PC-3 (cell line): Measurements from ENCODE around the gene DPH2. TPM values are rescaled to one million over a fixed set of nuclear protein-coding genes. Genes with fewer than 3 reads are reported as not detected.

Experiments
- ATAC-seq: fragments of 200-7000 bp; cut with Tn5 transposase; 2 replicates; pipeline ENCODE4 v1.9.1; 2020; ENCODE audit warnings: mild to moderate bottlenecking, moderate library complexity
- BruUV-seq: library from RNA; stranded (reverse); fragments of 400-500 nt; replicated peaks from 2 replicates; lab custom pipeline; 2021; lab: Mats Ljungman, UMichigan
- CTCF ChIA-PET: fragments of 300-600 bp; sonication (Branson Sonifier 250); formaldehyde crosslinking; loops from one replicate; lab custom pipeline; 2022; ENCODE audit warnings: antibody characterized with exemption; lab: Charles Lee
- POLR2A ChIA-PET: fragments of 300-600 bp; sonication (Branson Sonifier 250); formaldehyde crosslinking; loops from one replicate; lab custom pipeline; 2022; ENCODE audit warnings: antibody characterized with exemption; ENCODE audit not compliant: unreplicated experiment; lab: Charles Lee
- DNase-seq: peaks from one replicate; pipeline ENCODE4 v3.0.0-alpha.2; 2015
- H2AFZ ChIP-seq: fragments of 300-600 bp; sonication (generic); 2 replicates; pipeline ENCODE4 v1.6.0; 2016; ENCODE audit warnings: antibody characterized with exemption, low read length
- H3F3A ChIP-seq: fragments of 300-600 bp; sonication (generic); one replicate; pipeline ENCODE4 v1.6.0; 2017; ENCODE audit warnings: antibody characterized with exemption, low read length, control low read depth, mild to moderate bottlenecking; ENCODE audit not compliant: unreplicated experiment
- H3K27ac ChIP-seq: fragments of 300-600 bp; sonication (generic); 2 replicates; pipeline ENCODE4 v1.5.1; 2016; ENCODE audit warnings: mild to moderate bottlenecking, low read length
- H3K27me3 ChIP-seq: fragments of 300-600 bp; sonication (generic); 2 replicates; pipeline ENCODE4 v1.6.1; 2016; ENCODE audit warnings: low read length, mixed read lengths
- H3K36me3 ChIP-seq: fragments of 300-600 bp; sonication (generic); 2 replicates; pipeline ENCODE4 v1.6.1; 2016; ENCODE audit warnings: low read depth, mixed run types, low read length, mixed read lengths
- H3K4me1 ChIP-seq: fragments of 300-600 bp; sonication (generic); 2 replicates; pipeline ENCODE4 v1.5.1; 2016; ENCODE audit warnings: low read length; ENCODE audit not compliant: insufficient read depth
- H3K4me2 ChIP-seq: fragments of 300-600 bp; sonication (generic); 2 replicates; pipeline ENCODE4 v1.6.0; 2016; ENCODE audit warnings: low read length
- H3K4me3 ChIP-seq: fragments of 300-600 bp; sonication (generic); 2 replicates; pipeline ENCODE4 v1.5.1; 2016; ENCODE audit warnings: mild to moderate bottlenecking, low read length, mixed read lengths
- H3K79me2 ChIP-seq: fragments of 300-600 bp; sonication (generic); 2 replicates; pipeline ENCODE4 v1.6.1; 2017; ENCODE audit warnings: low read length, mixed read lengths
- H3K9ac ChIP-seq: fragments of 300-600 bp; sonication (generic); 2 replicates; pipeline ENCODE4 v1.6.0; 2016; ENCODE audit warnings: mild to moderate bottlenecking, low read length
- H3K9me2 ChIP-seq: fragments of 300-600 bp; sonication (generic); replicated peaks from 2 replicates; pipeline ENCODE4 v1.6.1; 2016; ENCODE audit warnings: mixed run types, low read length, mixed read lengths
- H3K9me3 ChIP-seq: fragments of 300-600 bp; sonication (generic); 2 replicates; pipeline ENCODE4 v1.6.1; 2016; ENCODE audit warnings: low read length, mixed read lengths
- H4K20me1 ChIP-seq: fragments of 300-600 bp; sonication (generic); 2 replicates; pipeline ENCODE4 v1.6.1; 2016; ENCODE audit warnings: low read length, mixed read lengths
- EZH2 ChIP-seq: fragments of 300-600 bp; sonication (generic); IDR thresholded peaks from one replicate; pipeline ENCODE4 v1.6.1; 2017; ENCODE audit warnings: antibody characterized with exemption, mild to moderate bottlenecking, low read length; ENCODE audit not compliant: unreplicated experiment
- EZH2phosphoT487 ChIP-seq: fragments of 300-600 bp; sonication (generic); IDR thresholded peaks from 2 replicates; pipeline ENCODE4 v1.6.1; 2018; ENCODE audit warnings: mild to moderate bottlenecking, antibody characterized with exemption, low read length, borderline replicate concordance
- intact Hi-C: fragments of 100-400 bp; cut with micrococcal nuclease; formaldehyde crosslinking; loops from 2 replicates; pipeline ENCODE4 v1.9.0; 2023
- total RNA-seq: library from RNA; depleted of rRNA; stranded (reverse); fragments of >200 nt; gene quantifications from 2 replicates; pipeline ENCODE4 v1.2.3, GENCODE V29; 2014
- TF ChIP-seq, protein P1 (sequence below): fragments of 300-600 bp; sonication (generic); conservative IDR thresholded peaks from 2 replicates; pipeline ENCODE4 v1.5.1; 2017; ENCODE audit warnings: antibody characterized with exemption, low read depth, mild to moderate bottlenecking, low read length

The DPH2 gene
- total RNA-seq, 1 experiment from 2014 or later, result 46.3 TPM

DNA sequence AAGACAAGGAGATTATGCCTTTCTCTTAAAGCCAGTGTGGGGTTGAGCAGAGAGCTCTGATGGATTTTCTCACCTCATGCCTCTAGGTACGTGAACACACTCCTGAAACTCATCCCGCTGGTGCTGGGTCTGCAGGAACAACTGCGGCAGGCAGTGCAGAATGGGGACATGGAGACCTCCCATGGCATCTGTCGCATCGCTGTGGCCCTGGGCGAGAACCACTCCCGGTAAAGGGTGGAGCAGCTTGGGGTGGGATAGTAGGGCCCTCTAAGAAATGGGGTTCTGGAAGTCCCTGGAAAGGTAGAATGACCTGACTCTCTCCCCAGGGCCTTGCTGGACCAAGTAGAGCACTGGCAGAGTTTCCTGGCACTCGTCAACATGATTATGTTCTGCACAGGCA is 13.6 kb upstream of the DPH2 start:
- Histone ChIP-seq H4K20me1 (no peaks in the 10 kb centered on the region), H3K27me3 (no peaks in the 10 kb centered on the region), H3K27ac (no peak overlapping the region), H3K4me2 (no peak overlapping the region), H3K9me3 (no peaks in the 10 kb centered on the region), H3K79me2 (peaks cover 36% of the 10 kb centered on the region), H2AFZ (no peak overlapping the region), H3K36me3 (peaks cover 8% of the 10 kb centered on the region; the same call in 1 of the 2 replicates), H3K9me2 (no peaks in the 10 kb centered on the region), H3K9ac (no peak overlapping the region), H3K4me3 (no peak overlapping the region), H3F3A (no peaks in the 10 kb centered on the region), H3K4me1 (peaks cover 8% of the 10 kb centered on the region)
- intact Hi-C loops, result no loop called here
- ATAC-seq (no peak), DNase-seq (no peak)
- CTCF ChIA-PET, result no interaction called here
- POLR2A ChIA-PET, result no interaction called here
- TF ChIP-seq EZH2phosphoT487 (no peak), EZH2 (no peak)
- TF ChIP-seq, protein P1, sequence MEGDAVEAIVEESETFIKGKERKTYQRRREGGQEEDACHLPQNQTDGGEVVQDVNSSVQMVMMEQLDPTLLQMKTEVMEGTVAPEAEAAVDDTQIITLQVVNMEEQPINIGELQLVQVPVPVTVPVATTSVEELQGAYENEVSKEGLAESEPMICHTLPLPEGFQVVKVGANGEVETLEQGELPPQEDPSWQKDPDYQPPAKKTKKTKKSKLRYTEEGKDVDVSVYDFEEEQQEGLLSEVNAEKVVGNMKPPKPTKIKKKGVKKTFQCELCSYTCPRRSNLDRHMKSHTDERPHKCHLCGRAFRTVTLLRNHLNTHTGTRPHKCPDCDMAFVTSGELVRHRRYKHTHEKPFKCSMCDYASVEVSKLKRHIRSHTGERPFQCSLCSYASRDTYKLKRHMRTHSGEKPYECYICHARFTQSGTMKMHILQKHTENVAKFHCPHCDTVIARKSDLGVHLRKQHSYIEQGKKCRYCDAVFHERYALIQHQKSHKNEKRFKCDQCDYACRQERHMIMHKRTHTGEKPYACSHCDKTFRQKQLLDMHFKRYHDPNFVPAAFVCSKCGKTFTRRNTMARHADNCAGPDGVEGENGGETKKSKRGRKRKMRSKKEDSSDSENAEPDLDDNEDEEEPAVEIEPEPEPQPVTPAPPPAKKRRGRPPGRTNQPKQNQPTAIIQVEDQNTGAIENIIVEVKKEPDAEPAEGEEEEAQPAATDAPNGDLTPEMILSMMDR, result no peak
- no TSS peak for BruUV-seq

GRCh38 chr1:43957407-43958040 is 12.3 kb upstream of the DPH2 start:
- H3K27me3 ChIP-seq, result no peaks in the 10 kb centered on the region
- H3K4me1 ChIP-seq, result no peaks in the 10 kb centered on the region
- no peak for TF ChIP-seq EZH2
- no peak for TF ChIP-seq EZH2phosphoT487
- TF ChIP-seq, protein P1, result no peak
- BruUV-seq, result no TSS peak
- intact Hi-C loops, result no loop called here
- no peaks in the 10 kb centered on the region for H4K20me1 ChIP-seq
- ChIA-PET POLR2A (no interaction called here), CTCF (no interaction called here)
- no peak overlapping the region for H3K27ac ChIP-seq
- H3K36me3 ChIP-seq, result peaks cover 8% of the 10 kb centered on the region; the same call in 1 of the 2 replicates
- ATAC-seq, result no peak
- no peak for DNase-seq
- H2AFZ ChIP-seq, result no peak overlapping the region
- H3K4me2 ChIP-seq, result no peak overlapping the region
- no peaks in the 10 kb centered on the region for H3F3A ChIP-seq
- H3K79me2 ChIP-seq, result peaks cover 23% of the 10 kb centered on the region
- H3K9ac ChIP-seq, result no peak overlapping the region
- no peaks in the 10 kb centered on the region for H3K9me2 ChIP-seq
- no peaks in the 10 kb centered on the region for H3K9me3 ChIP-seq
- no peak overlapping the region for H3K4me3 ChIP-seq
